GM23248 (cell line): Measurements from ENCODE around the gene AMFR. TPM values are rescaled to one million over a fixed set of nuclear protein-coding genes. Genes with fewer than 3 reads are reported as not detected.

ENCODE experiments used
- DNase-seq: peaks from one replicate; pipeline ENCODE4 v3.0.0-alpha.2; 2015
- H2AFZ ChIP-seq: fragments of 200-600 bp; sonication (generic); 2 replicates; pipeline ENCODE4 v1.6.1; 2016; ENCODE audit warnings: antibody characterized with exemption
- H3F3A ChIP-seq: fragments of 200-600 bp; sonication (generic); 2 replicates; pipeline ENCODE4 v1.6.1; 2016; ENCODE audit warnings: mild to moderate bottlenecking, antibody characterized with exemption, mixed run types; ENCODE audit not compliant: insufficient read depth
- H3K27ac ChIP-seq: fragments of 200-600 bp; sonication (generic); 2 replicates; pipeline ENCODE4 v1.5.1; 2016; ENCODE audit warnings: mild to moderate bottlenecking
- H3K27me3 ChIP-seq: fragments of 200-600 bp; sonication (generic); replicated peaks from 2 replicates; pipeline ENCODE4 v1.6.1; 2016; ENCODE audit warnings: mild to moderate bottlenecking; ENCODE audit not compliant: insufficient read depth
- H3K36me3 ChIP-seq: fragments of 200-600 bp; sonication (generic); 2 replicates; pipeline ENCODE4 v1.6.1; 2016; ENCODE audit warnings: low read depth, mild to moderate bottlenecking
- H3K4me1 ChIP-seq: fragments of 200-600 bp; sonication (generic); 2 replicates; pipeline ENCODE4 v1.6.1; 2016; ENCODE audit warnings: mild to moderate bottlenecking; ENCODE audit not compliant: insufficient read depth
- H3K4me2 ChIP-seq: fragments of 200-600 bp; sonication (generic); one replicate; pipeline ENCODE4 v1.6.1; 2016; ENCODE audit warnings: mild to moderate bottlenecking; ENCODE audit not compliant: unreplicated experiment
- H3K4me3 ChIP-seq: fragments of 200-600 bp; sonication (generic); 2 replicates; pipeline ENCODE4 v1.5.1; 2016; ENCODE audit warnings: mild to moderate bottlenecking
- H3K79me2 ChIP-seq: fragments of 200-600 bp; sonication (generic); 2 replicates; pipeline ENCODE4 v1.6.1; 2016; ENCODE audit warnings: mild to moderate bottlenecking; ENCODE audit not compliant: insufficient read depth
- H3K9ac ChIP-seq: fragments of 200-600 bp; sonication (generic); 2 replicates; pipeline ENCODE4 v1.6.1; 2016; ENCODE audit warnings: mild to moderate bottlenecking
- H3K9me2 ChIP-seq: fragments of 200-600 bp; sonication (generic); 2 replicates; pipeline ENCODE4 v1.6.1; 2016; ENCODE audit warnings: mixed run types, mild to moderate bottlenecking, moderate library complexity; ENCODE audit not compliant: insufficient read depth
- H3K9me3 ChIP-seq: fragments of 200-600 bp; sonication (generic); one replicate; pipeline ENCODE4 v1.6.1; 2017; ENCODE audit warnings: low read depth
- H4K20me1 ChIP-seq: fragments of 200-600 bp; sonication (generic); 2 replicates; pipeline ENCODE4 v1.6.0; 2016; ENCODE audit not compliant: insufficient read depth
- EZH2 ChIP-seq: fragments of 200-600 bp; sonication (generic); IDR thresholded peaks from 2 replicates; pipeline ENCODE4 v1.6.1; 2018; ENCODE audit warnings: antibody characterized with exemption, mild to moderate bottlenecking; ENCODE audit not compliant: insufficient read depth, poor library complexity, severe bottlenecking
- EZH2phosphoT487 ChIP-seq: fragments of 200-600 bp; sonication (generic); IDR thresholded peaks from 2 replicates; pipeline ENCODE4 v1.6.1; 2018; ENCODE audit warnings: antibody characterized with exemption, moderate library complexity, mild to moderate bottlenecking, low read depth; ENCODE audit not compliant: insufficient read depth
- WGBS, 2 experiments: methylation state at CpG; one replicate each; pipeline ENCODE4 v1.1.6; 2015 to 2017; ENCODE audit warnings: low lambda C conversion rate in 2 of 2, low coverage in 1 of 2; ENCODE audit errors: missing lambda C conversion rate in 2 of 2; 5-methylcytosine and 5-hydroxymethylcytosine counted together
- in situ Hi-C: fragments of 300-500 bp; cut with MboI; formaldehyde crosslinking; loops from 2 replicates; pipeline ENCODE4 v1.15.0; 2020
- polyA plus RNA-seq: library from polyadenylated mRNA; unstranded; fragments of >200 nt; fragmentation: Nextera tagmentation; extraction: Ambion mirVana; gene quantifications from 2 replicates; pipeline ENCODE4 v1.2.1, GENCODE V29; 2016
- total RNA-seq: library from RNA; depleted of rRNA; stranded (reverse); fragments of >200 nt; shearing (Covaris generic); gene quantifications from 2 replicates; pipeline ENCODE4 v1.2.3, GENCODE V29; 2014

AMFR gene
- total and polyA plus RNA-seq, 2 experiments from 2014 or later = 26.6 to 205 TPM

- H2AFZ ChIP-seq = no peak overlapping the region
- in situ Hi-C loops = no loop called here
- 60% methylated on average over 6 of the region's 6 CpGs for WGBS, 2 experiments
- no peaks in the 10 kb centered on the region for H3K4me1 ChIP-seq
- peaks cover 4% of the 10 kb centered on the region for H3K27me3 ChIP-seq
- H3K9ac ChIP-seq = no peak overlapping the region
- H3K4me2 ChIP-seq = no peak overlapping the region
- no peaks in the 10 kb centered on the region for H3F3A ChIP-seq
- no peak overlapping the region for H3K4me3 ChIP-seq
- DNase-seq = no peak
- H3K36me3 ChIP-seq = no peaks in the 10 kb centered on the region
- TF ChIP-seq EZH2phosphoT487 = no peak
- TF ChIP-seq EZH2 = no peak
- no peaks in the 10 kb centered on the region for H3K9me2 ChIP-seq
- H3K27ac ChIP-seq = no peak overlapping the region
- H4K20me1 ChIP-seq = no peaks in the 10 kb centered on the region
- H3K79me2 ChIP-seq = no peaks in the 10 kb centered on the region
- no peaks in the 10 kb centered on the region for H3K9me3 ChIP-seq
Observed at GRCh38 chr16:56319376-56319775, 106.0 kb downstream of the AMFR start.

DNA sequence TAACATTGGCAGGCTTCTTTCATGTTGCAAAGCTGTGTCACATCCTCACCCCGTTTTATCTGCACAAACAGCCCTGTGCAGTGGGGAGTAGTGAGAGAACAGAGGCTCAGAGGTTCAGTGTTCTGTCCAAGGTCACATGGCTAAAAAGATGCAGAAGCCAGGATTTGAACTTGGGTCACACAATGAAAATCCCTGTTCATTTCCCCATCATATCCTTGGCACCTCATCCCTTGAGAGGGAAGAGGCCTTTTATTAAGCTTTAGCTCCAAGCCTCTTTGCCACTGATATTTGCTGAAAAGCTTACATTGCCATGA lies 106.6 kb downstream of the AMFR start:
- H3K9me2 ChIP-seq = no peaks in the 10 kb centered on the region
- no peak overlapping the region for H3K27ac ChIP-seq
- in situ Hi-C loops = no loop called here
- H4K20me1 ChIP-seq = no peaks in the 10 kb centered on the region
- no peaks in the 10 kb centered on the region for H3K9me3 ChIP-seq
- WGBS, 2 experiments = 8 to 15% methylated on average over 1 of the region's 1 CpG
- DNase-seq = no peak
- H3F3A ChIP-seq = no peaks in the 10 kb centered on the region
- H3K79me2 ChIP-seq = no peaks in the 10 kb centered on the region
- H3K4me3 ChIP-seq = no peak overlapping the region
- no peak overlapping the region for H3K9ac ChIP-seq
- H3K27me3 ChIP-seq = peaks cover 4% of the 10 kb centered on the region
- H3K4me2 ChIP-seq = no peak overlapping the region
- H3K4me1 ChIP-seq = no peaks in the 10 kb centered on the region
- TF ChIP-seq EZH2phosphoT487 = no peak
- no peak for TF ChIP-seq EZH2
- no peak overlapping the region for H2AFZ ChIP-seq
- no peaks in the 10 kb centered on the region for H3K36me3 ChIP-seq

DNA sequence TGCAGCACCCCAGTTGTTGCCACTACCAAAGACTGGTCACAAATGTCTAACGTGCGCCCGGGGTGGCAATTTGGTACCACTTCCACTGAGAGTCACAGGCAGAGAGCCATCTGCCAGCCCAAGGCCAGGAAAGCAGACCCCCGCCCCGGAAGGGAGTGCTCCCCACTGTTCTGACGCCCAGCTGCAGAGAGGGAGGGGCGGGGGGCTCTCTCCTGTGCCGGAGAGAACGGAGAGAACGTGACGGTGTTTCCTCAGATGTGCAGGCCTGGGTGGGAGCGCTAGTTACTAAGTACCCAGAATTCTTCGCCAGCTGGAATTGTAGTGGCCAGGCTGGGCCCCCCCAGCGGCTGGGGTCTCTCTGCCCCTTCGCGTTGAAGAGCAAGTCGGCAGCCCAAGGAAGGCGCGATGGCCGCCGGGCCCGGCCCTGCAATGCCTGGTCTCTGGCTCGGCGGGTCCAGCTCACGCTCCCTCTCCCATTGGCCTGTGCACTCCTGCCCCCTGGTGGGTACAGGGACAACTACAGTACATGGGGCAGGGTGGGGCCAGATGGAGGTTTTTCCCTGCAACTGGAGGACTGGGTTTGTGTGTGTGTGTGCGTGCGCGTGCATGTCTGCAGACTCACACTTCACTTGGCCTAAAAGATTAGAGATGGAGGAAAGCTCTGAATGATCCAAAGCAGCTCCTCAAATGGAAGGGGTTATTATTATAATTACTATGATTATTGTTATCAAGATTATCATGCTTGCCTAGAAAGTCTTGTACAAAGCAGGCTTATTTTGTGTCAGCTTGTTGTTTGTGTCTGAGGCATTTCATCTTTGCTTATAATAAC lies 107.1 kb downstream of the AMFR start:
- TF ChIP-seq EZH2 (no peak), EZH2phosphoT487 (no peak)
- Histone ChIP-seq H3K27ac (no peak overlapping the region), H3K9me3 (no peaks in the 10 kb centered on the region), H2AFZ (peak overlapping the region; percentile 95), H4K20me1 (no peaks in the 10 kb centered on the region), H3K4me3 (peak overlapping the region; percentile 45), H3K4me2 (peak overlapping the region; percentile 58), H3K27me3 (peaks cover 4% of the 10 kb centered on the region), H3K79me2 (no peaks in the 10 kb centered on the region), H3F3A (no peaks in the 10 kb centered on the region), H3K9me2 (no peaks in the 10 kb centered on the region), H3K4me1 (no peaks in the 10 kb centered on the region), H3K36me3 (no peaks in the 10 kb centered on the region), H3K9ac (peak overlapping the region; percentile 40; the same call in 1 of the 2 replicates)
- WGBS, 2 experiments = 26 to 27% methylated on average over 26 to 28 of the region's 28 CpGs
- peak; percentile 79 for DNase-seq
- in situ Hi-C loops = no loop called here

DNA sequence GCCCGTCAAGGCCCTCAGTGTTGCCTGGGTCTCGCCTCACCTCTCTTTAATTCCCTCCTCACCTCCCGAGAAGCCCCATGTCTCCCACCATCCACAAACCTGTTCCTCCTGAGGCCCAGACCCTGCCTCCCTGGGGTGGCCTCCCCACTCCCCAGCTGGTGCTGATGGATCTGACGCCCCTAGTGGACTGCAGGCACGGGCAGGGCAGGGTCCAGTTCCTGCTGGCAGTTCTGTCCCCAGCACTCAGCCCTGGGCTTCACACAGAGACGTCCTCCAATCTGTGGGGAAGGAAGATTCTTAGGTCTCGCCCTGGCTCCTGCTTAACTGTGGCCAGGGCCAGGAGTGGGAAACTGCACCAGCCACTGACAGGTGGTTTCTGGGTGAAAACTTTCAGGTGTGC lies 108.8 kb downstream of the AMFR start:
- no peak for DNase-seq
- 60 to 71% methylated on average over 7 of the region's 7 CpGs for WGBS, 2 experiments
- no peak overlapping the region for H3K9ac ChIP-seq
- no peaks in the 10 kb centered on the region for H3K4me1 ChIP-seq
- H3K27ac ChIP-seq = no peak overlapping the region
- H2AFZ ChIP-seq = no peak overlapping the region
- H3K9me2 ChIP-seq = no peaks in the 10 kb centered on the region
- no peaks in the 10 kb centered on the region for H4K20me1 ChIP-seq
- peaks cover 4% of the 10 kb centered on the region for H3K27me3 ChIP-seq
- TF ChIP-seq EZH2 (no peak), EZH2phosphoT487 (no peak)
- in situ Hi-C loops = no loop called here
- H3K4me2 ChIP-seq = no peak overlapping the region
- H3K79me2 ChIP-seq = no peaks in the 10 kb centered on the region
- no peak overlapping the region for H3K4me3 ChIP-seq
- H3K36me3 ChIP-seq = no peaks in the 10 kb centered on the region
- no peaks in the 10 kb centered on the region for H3F3A ChIP-seq
- no peaks in the 10 kb centered on the region for H3K9me3 ChIP-seq

GRCh38 chr16:56315955-56316354 lies 109.4 kb downstream of the AMFR start:
- TF ChIP-seq EZH2 (no peak), EZH2phosphoT487 (no peak)
- H3K4me3 ChIP-seq = no peak overlapping the region
- H3K36me3 ChIP-seq = no peaks in the 10 kb centered on the region
- H3K9me3 ChIP-seq = no peaks in the 10 kb centered on the region
- no peak for DNase-seq
- no peaks in the 10 kb centered on the region for H4K20me1 ChIP-seq
- 85 to 88% methylated on average over 7 of the region's 7 CpGs for WGBS, 2 experiments
- in situ Hi-C loops = no loop called here
- no peaks in the 10 kb centered on the region for H3K9me2 ChIP-seq
- H3K27me3 ChIP-seq = peaks cover 4% of the 10 kb centered on the region
- no peak overlapping the region for H2AFZ ChIP-seq
- no peak overlapping the region for H3K4me2 ChIP-seq
- H3K27ac ChIP-seq = no peak overlapping the region
- no peaks in the 10 kb centered on the region for H3F3A ChIP-seq
- no peaks in the 10 kb centered on the region for H3K4me1 ChIP-seq
- no peak overlapping the region for H3K9ac ChIP-seq
- no peaks in the 10 kb centered on the region for H3K79me2 ChIP-seq
